Measurements from ENCODE around the gene CELSR2.
"Not testable (repeated sequence)": the region's sequence is repeated elsewhere in the genome, so short reads cannot be mapped to it uniquely, and the experiment has no call there.

CELSR2 gene

DNA sequence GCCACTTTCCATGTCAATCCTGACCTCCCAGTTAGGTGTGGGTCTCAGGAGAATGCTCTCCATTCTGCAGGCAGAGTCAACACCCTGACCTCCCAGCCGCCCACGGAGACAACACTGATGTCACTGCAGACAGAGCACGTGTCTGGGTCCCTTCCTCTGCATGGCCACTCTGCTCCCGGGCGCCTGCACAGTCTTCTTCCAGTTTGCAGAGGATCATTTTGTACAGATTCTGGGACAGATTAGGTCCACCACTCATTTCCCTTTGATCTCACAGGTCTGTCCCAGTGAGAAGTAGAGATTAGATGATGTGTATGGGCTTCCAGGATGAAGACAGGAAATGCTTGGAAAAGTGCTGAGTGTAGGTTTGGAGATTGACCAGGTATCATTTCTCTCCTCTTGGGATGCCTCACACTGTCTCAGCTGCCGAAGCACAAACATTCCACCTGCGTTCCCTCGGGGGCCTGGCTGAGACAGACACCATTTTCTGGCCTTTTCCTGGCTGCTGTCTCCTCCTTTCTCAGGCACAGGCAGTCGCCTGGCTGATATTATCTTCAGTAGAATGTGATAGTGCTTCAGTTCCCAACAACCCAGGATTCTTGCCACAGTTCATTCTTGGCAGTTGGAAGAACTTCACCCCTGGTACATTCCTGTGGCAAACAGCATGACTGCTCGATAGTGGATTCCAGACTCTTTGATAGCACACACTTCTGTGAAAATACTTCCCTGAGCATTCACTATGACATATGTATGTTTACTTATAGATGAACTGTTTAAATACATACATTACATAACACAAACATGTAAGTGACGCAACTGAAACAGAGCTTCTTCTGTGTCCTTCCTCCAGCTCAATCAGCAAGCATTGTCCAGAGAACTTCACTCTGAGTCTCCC lies 49.6 kb downstream of the CELSR2 start:
- no peak for DNase-seq (ENCODE audit: low read depth in 2 of 3, low spot score in 2 of 3)

DNA sequence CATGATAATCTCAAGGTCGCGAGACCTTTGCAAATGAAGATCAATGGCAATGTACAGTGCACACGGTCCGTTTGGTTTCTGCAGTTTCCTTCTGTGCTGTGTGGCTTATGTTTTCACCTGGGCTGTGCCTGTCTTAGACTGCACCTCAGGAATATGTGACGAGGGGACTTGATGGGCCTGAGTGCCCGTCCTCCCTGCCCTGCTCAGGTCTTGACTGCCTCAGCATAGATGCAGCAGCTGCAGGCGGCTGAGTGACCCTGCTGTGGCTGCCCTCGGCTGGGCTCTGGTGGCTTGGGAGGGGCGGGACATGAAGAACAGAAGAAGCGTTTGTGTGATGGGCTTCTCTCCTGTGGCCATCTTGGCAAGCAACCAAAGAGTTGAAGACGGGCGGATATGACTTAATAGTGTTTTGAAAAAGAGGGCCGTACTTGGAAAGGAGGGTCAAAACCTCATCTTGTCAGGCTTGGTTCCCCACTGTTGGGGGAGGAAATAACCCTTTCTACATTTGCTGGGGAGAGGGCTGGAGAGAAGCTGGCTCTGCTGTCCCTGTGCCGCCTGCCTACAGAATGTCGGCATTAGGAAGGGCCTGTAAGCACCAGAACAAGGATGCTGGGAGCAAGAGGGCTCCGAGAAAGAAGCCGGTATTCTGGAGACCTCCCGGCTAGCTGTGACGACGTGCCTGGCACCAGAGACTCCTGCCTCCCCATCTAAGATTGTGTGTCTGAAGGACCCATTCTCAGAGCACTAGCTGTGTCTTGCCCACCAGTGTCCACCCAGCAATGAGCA lies 50.4 kb downstream of the CELSR2 start:
- no peak for DNase-seq (ENCODE audit: low read depth in 2 of 3, low spot score in 2 of 3)

DNA sequence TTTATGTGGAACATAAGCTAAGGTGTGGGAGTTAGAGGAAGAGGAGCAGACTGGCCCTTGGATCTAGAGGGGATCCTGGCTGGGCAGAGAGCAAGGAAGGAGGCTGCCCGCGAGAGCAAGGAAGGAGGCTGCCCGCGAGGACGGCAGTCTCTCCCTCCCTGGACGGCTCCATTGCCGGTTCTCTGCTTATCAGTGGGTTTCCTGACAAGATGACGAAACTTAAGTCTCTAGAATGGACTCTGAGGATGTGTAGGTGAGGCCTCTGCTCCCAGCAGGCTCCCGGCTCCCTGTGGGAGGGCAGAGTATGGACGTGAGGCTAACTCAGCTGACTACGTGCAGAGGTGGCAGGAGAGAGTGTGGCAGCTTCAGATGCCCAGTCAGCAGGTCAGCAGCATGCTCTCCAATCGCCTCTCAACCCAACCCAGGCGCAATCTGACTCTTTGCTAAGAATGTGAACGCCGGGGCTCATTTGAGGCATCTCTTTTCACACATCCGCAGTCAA lies 51.4 kb downstream of the CELSR2 start:
- DNase-seq (ENCODE audit: low read depth in 2 of 3, low spot score in 2 of 3), result no peak

DNA sequence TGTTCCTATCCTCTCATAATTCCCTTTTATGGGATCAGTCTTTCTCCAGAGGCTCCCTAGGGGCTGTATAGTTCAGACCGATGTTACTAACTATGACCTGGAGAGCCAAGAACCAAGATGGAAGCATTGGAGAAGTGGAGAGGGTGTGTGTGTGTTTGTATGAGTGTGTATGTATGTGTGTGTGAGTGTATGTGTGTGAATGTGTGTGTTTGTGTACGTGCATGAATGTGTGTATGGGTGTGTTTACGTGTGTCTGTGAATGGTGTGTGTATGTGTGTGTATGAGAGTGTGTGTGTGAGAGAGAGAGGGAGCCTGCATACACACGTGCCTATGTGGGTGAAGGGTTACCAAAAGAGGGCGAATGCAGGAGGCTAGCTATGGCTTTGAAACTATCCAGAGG lies 52.5 kb downstream of the CELSR2 start:
- no peak for DNase-seq (ENCODE audit: low read depth in 2 of 3, low spot score in 2 of 3)

DNA sequence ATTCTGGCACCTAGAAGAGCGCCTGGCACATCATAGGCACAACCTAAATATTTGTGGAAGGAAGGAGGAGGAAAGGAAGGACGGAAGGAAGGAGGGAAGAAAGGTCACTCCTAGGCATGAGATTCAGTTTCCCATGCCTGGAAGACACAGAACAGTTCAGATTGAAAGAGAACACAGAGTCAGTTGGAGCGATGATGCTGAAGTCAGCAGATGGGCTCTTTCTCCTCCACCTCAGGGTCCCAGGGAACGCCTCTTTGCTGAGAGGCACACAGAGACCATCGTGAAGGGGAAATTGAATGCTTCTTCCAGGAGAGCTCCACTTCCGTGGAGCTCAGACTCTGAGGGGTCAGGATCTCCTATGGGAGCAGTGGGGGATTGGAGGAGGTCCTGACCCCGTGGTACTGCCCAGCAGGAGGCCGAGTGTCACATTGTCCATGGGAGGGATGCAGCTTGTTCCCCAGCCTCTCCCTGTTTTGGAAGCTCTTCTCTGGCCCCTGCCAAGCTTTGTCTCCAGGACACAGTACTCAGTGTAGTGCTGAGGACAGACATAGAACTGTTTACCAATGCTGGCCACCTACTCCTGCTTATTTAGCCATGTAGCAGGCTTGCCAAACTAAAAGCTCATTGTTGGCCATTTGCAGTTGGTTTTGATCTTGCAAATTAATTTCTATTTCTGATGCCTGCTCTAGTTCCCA lies 55.0 kb downstream of the CELSR2 start:
- DNase-seq (ENCODE audit: low read depth in 2 of 3, low spot score in 2 of 3), result no peak

DNA sequence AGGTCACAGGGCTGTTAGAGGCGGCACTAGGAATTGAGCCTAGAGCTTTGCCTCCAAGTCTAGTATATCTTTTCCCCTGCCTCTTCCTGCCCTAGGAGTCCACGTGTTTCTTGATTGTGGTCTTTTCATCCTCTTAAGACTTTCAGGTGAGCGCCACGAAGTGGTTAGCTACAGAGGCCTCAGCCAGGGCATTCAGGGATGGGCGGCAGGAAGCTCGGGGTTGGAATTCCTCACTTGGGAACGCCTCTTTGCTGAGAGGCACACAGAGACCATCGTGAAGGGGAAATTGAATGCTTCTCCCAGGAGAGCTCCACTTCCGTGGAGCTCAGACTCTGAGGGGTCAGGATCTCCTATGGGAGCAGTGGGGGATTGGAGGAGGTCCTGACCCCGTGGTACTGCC lies 56.7 kb downstream of the CELSR2 start:
- DNase-seq (ENCODE audit: low read depth in 2 of 3, low spot score in 2 of 3), result not testable (repeated sequence)

DNA sequence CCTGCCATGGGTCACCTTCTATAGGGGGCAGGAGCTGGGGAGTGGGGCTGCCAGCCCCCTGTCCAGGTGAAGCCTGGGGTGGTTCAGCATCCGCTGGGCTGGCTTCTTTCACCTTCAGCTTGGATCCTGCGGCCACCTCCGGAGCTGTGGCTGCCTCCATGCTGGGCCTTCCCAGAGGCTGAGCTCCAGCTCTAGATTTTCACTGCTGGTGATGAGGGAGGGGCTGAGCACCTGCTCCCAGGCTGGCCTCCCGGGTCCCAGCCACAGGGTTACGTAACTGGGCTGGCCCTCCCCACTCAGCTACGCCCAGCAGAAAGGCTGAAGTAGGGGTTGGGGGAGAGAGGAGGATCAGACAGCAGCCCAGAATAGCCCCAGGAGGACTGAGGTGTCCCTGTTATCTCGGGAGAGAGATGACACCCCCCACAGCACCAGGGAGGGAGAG lies 57.5 kb downstream of the CELSR2 start, which contains the start of gene MYBPHL:
MYBPHL (minus strand) TSS at position 180 of the 442 bp plus-strand sequence; CDS start at position 160, 20 bp downstream.
- no peak for DNase-seq (ENCODE audit: low read depth in 2 of 3, low spot score in 2 of 3)

DNA sequence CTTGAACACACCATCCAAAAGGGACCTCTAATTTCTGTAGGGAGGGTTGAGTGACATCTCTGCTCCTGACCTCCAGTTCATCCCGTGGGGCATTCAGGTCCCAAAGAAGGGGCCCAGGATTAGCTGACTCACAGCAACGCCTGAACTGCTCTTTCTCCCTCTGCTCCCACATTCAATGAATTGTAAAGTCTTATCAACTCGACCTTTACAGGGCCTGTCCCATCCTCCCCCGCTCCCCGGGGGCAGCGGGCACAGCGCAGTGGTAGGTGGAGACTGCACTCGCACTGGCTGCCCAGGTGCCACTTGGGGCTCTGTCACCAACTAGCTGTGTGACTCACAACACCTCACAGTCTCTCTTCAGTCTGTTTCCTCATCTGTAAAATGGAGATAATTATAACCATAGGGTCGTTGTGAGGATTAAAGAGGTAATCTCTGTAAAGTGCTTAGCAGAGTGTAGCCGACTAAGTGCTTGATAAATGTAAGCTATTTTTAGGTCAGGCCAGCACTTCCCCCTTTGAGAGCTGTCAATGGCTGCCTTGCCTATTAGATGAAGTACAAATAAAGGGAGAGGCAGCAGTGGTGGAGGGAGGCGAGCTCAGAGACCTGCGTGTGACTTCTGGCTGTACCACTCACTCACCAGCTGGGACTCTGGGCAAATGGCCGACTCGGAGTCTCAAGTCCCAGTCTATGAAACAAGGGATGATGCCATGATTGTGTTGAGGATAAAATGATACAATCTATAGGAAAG lies 58.1 kb downstream of the CELSR2 start:
- no peak for DNase-seq (ENCODE audit: low read depth in 2 of 3, low spot score in 2 of 3)

DNA sequence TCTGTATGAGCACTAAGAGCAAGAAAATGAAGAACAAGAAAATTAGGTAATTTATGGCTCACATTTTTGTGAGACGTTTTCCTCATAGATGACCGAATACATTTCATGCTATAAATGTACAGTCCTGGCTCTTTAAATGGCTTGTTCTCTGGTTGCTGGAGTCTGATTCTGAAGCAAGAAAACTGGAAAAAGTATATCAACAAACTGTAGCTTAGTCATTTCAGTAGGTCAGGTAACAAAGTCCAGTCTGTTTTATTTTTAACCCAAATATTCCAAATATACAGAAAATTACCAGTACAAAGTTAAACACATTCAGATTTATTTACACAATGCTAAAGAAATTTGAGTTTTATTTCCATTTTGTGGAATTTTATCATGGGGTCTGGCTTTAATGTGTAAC lies 60.0 kb downstream of the CELSR2 start:
- no peak for DNase-seq (ENCODE audit: low read depth in 2 of 3, low spot score in 2 of 3)

DNA sequence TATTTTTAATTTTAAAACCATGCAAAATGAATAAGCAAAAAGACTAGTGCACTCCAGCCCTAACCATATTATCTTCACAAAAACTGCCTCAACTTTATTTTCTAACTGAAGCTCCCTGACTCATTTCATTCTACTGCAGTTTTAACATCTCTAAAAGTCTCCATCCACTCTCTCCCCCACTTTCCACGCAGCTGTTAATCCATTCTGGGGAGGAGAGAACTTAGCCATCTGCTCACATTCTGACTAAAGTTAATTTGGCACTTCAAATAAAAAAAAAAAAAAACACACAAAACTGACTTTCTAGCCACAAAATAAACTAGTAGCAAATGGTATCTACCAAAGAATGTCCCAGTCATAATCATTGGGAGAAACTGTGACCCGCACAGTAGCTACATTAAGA lies 62.9 kb downstream of the CELSR2 start:
- DNase-seq (ENCODE audit: low read depth in 2 of 3, low spot score in 2 of 3), result no peak

DNA sequence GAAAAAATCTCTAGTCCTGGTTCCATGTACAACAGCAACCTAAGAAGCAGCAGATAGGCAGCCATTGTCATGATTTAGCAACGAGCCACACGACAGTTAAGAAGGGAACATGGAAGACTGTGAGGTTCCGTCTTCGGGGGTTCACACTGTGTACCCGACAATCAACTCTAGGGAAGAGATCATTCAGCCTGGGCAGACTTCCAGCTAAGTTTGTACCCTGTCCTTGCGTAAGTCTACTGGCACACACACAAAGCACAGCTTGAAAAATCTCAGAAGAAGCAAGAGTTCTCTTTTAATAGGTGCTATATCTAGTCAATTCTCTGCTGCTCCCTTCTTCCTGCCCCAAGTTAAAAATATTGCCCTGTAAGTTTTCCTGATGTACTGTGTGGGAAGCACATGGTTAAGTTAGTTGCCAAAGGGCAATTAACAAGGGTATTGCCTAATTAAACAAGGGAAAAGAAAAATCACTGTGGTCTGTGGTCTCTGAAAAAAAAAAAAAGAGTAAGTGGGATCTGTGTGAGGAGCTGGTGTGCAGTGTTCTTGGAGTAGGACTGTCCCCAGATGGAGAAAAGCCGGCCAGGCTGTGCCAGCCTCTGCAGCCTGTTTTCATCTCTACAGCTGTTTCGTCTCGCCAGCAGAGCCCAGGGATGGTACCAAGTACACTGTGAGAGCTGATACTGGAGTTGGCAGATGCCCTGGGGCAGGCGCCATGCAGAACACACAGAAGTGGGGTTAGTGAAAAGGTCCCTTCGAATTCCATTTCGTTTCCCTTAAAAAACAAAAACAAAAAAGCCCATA lies 63.8 kb downstream of the CELSR2 start:
- no peak for DNase-seq (ENCODE audit: low read depth in 2 of 3, low spot score in 2 of 3)

DNA sequence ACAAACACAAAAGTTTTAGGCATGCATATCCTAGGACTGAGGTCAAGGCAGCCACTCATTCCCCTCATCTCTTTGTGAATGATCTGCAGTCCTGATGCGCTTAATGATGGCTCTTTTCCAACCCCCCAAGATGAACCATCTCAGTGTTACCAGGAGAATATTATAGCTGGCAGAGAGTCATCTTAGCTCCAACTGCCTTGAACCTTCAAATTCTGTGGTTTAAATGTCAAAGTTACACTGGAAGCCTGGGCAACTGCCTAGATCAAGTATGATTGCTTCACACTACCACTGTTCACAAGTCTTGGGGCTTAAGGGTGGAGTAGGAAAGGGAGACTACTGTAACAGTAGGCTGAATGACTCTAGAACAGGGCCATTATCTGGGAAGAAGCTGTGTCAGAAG lies 65.5 kb downstream of the CELSR2 start:
- DNase-seq (ENCODE audit: low read depth in 2 of 3, low spot score in 2 of 3), result no peak

DNA sequence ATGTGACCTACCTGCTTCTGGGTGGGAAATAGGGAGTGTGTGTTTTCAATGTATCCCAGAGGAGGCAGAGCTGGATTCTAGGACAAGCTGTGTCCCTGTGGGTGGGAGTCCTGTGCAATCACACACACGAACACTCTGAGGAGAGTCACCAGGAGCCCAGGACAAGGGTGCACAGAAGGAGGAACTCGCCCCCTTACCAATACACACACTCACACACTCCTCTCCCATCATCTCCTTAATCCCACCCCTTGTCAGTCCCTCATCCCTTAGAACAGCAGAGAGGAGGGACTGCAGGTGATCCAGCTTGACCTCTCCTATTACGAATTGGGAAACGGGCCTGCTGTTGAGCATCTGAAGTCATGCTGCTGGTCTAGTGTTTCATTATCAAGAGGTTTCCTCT lies 65.9 kb downstream of the CELSR2 start:
- DNase-seq (ENCODE audit: low read depth in 2 of 3, low spot score in 2 of 3), result no peak

DNA sequence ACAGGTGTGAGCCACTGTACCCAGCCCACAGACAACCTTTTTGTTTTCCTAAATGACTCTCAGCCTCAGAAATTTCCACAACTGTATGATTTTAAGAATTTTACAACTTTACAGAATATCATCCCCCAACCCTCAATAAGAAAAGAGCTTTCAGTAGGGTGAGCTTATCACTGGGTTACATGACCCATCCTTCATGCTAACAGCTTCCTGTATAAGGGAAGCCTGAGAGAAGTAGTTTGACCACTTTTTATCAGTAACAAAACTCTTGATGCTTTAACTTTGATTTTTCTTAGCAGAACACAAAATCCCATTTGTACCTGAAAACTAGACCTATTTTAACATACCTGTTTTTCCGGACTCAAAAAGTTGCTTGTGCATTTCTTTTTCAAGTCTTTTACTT lies 67.2 kb downstream of the CELSR2 start:
- no peak for DNase-seq (ENCODE audit: low read depth in 2 of 3, low spot score in 2 of 3)

DNA sequence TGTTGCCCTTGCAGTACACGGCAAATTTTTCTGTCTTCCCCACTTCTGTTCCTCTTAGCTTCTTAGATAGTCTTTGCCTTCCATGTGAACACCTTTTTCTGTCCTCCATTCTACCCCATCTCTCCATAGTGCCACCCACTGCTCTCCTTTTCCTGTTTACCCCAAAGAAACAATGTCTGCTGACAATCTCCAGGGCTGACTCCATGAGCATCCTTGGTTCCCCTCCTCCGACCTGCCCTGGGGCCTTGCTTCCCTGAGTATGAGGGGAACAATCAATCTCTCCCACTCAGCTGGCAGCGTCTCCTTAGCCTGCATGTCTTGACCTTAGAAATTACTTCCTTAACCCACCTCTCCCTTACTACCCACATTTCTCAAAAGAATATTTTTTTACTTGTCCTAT lies 69.8 kb downstream of the CELSR2 start:
- no peak for DNase-seq (ENCODE audit: low read depth in 2 of 3, low spot score in 2 of 3)

DNA sequence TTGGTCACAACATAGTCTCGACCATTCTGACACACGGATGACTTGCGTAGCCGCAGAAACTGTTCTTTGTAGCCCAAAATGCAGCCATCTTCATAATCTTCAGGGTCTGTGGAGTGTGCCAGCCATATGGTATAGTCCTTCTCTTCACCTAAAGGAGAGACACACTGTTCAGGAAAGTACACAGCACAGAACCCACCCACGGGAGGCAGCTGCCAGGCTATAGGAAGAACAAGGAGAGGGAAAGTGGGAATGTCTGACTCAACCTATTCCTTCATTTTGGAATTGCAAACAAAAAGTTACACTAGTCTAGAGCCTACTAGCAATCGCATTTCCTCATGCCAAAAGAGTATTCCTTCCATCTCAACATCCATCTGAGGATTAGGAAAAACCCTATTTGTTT lies 73.6 kb downstream of the CELSR2 start:
- DNase-seq (ENCODE audit: low read depth in 2 of 3, low spot score in 2 of 3), result no peak
